NCI-H1930 (cell line): Measurements from ENCODE around the gene IL18BP.

ENCODE experiments used
- DNase-seq, 2 experiments: peaks; one replicate each; lab custom pipeline; 2025; lab: John Stamatoyannopoulos, UW

IL18BP gene

DNA sequence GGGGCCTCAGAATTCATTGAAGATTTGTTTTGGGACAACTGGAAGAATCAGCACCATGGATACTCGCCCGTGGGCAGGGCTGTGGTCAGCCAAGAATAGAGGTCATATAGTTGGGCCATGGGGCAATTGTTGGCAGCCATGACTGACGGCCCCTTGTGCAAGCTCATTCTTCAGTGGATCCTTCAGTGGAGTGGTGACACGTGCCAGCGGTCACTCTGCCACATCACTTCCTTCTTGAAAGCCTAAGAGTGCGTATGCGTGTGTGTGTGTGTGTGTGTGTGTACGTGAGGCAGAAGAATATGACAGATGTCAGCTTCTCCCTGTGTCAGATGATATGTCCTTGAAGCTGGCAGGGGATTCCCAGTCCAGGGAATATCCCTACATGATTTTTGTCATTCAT, 1.8 kb upstream of the IL18BP start:
- DNase-seq, result no peak

DNA sequence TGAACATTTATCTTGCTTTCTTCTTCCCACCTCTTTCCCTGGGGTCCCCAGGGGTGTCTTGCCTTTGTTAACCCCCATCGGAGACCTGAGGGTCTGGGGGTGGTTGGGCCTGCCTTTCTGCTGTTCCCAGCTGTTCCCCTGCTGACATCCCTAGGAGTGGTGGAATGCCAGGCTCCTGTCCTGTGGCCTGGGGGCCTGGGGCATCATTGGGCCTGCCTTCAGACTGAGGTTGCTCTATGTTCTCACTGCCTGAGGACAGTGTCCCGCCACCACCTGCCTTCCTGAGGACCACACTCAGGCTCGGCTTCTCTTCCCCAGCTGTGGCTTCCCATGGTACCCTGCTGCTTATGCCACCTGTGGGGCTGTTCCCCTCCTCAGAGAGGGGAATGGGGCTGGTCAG, 1.1 kb upstream of the IL18BP start:
- no peak for DNase-seq

- no peak for DNase-seq
These were observed 648 bp upstream of the IL18BP start for GRCh38 chr11:71998061-71998460.

GRCh38 chr11:71999362-71999761, 653 bp downstream of the IL18BP start:
- no peak for DNase-seq

DNA sequence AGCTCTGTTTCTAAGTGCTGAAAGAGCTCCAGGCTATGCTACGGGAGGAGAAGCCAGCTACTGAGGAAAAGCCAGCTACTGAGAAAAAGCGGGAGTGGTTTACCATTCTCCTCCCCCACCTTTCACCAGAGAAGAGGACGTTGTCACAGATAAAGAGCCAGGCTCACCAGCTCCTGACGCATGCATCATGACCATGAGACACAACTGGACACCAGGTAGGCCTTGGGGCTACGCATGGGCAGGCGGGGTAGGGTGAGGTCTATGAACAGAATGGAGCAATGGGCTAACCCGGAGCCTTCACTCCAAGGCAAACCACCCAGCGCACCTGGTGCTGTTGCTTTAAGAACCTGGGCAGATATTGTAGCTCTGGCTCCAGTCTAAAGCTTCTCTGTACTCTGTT, 1.1 kb downstream of the IL18BP start:
- DNase-seq, result no peak

GRCh38 chr11:72000202-72000867, 1.6 kb downstream of the IL18BP start:
- DNase-seq, result no peak

DNA sequence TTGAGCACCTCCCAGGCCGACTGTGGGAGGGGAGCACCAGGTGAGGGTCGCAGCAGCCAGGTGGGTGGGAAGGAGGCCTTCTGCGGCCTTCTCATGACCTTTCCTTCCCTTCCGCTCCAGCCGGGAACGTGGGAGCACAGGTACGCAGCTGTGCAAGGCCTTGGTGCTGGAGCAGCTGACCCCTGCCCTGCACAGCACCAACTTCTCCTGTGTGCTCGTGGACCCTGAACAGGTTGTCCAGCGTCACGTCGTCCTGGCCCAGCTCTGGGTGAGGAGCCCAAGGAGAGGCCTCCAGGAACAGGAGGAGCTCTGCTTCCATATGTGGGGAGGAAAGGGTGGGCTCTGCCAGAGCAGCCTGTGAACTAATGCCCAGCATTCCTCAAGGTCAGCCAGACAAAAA, 2.6 kb downstream of the IL18BP start:
- no peak for DNase-seq

DNA sequence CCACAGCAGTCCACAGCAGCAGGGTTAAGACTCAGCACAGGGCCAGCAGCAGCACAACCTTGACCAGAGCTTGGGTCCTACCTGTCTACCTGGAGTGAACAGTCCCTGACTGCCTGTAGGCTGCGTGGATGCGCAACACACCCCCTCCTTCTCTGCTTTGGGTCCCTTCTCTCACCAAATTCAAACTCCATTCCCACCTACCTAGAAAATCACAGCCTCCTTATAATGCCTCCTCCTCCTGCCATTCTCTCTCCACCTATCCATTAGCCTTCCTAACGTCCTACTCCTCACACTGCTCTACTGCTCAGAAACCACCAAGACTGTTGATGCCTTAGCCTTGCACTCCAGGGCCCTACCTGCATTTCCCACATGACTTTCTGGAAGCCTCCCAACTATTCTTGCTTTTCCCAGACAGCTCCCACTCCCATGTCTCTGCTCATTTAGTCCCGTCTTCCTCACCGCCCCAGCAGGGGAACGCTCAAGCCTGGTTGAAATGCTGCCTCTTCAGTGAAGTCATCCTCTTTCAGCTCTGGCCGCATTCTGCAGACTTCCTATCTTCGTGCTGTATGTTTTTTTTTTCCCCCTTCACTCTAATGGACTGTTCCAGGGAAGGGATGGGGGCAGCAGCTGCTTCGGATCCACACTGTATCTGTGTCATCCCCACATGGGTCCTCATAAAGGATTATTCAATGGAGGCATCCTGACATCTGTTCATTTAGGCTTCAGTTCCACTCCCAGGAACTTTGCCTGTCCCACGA, 3.3 kb downstream of the IL18BP start:
- no peak for DNase-seq

GRCh38 chr11:72002841-72003775, 4.4 kb downstream of the IL18BP start:
- no peak for DNase-seq

DNA sequence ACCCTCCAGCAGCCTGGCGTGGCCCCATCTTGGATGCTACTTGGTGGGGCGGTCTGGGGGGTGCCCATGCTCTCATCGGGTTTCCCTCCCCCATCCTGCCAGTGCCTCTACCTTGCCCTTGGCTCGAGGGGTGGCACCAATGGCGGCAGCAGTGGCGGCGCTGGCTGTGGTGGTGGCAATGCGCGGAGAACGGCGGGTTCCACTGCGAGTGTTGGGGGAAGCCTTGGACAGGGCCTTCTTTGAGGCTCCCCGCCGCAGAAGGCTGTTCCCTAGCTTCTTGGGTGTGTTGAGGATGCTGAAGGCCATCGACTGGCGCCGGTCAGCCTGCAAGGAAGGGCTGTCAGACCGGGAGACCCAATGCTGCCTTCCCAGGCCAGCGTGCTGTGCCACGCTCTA, 5.1 kb downstream of the IL18BP start:
- DNase-seq, result no peak

- DNase-seq, result no peak
These were observed 6.0 kb downstream of the IL18BP start for GRCh38 chr11:72004515-72005346.

DNA sequence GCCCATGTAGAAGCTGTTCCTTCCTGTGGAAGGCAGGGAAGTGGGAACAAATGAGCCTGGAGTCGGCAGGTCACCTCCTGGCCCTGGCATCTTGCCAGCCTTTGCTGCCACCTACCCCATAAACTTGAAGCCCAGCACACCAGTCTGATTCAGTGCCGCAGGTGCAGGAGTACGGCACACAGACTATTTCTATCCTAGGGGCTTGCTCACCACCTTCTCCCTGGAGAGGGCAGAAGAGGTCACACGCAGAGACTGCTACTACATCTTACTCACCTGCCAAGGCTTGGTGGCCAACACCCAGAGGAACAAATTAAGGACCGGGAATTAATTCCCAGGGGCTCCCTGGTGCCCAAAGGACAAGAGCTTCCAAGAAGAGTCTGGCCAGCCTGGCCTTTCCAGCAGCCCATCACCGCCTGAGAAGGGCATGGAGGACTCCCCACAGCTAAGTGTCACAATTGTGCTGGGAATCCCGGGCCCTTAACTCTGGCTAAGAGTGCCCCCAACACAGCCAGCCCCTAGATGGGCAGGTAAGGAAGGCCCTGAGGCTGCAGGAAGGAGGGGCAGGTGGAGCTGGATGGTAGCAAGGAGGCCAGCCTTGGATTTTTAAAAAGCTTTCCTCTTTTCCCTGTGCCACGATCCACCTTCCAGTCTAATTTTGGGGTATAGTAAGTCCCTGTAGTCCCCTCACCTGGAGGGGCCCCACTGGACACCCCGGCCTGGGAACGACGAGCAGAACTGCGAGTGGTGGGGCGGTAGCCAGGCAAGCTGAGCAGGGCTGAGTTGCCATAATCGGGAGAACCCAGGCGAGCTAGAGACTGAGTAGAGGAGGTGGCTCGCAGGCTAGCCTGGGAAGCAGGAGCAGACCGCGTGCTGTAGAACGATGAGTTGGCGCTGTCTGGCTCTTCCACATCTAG, 6.9 kb downstream of the IL18BP start:
- DNase-seq, result no peak

GRCh38 chr11:72006309-72007088, 7.8 kb downstream of the IL18BP start:
- no peak for DNase-seq

DNA sequence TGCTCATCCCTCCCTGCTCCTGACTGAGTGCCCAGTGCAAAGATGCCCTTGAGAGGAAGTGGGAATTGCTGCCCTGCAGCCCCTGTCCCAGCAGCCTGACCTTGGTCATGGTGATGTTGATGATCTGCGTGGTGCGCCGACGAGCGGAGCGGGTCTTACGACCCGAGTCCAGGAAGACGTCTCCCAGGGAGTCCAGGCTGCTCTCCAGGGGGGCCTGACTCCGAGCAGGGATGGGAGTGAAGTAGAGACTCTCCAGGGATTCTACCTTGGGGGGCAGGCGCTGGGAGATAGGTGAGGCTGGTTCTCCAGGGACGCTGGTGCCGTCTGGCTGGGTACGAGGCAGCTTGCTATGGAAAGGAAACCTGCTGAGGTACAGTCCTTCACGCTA, 8.4 kb downstream of the IL18BP start:
- DNase-seq, result no peak

GRCh38 chr11:72007587-72007986, 8.9 kb downstream of the IL18BP start:
- DNase-seq, result no peak

DNA sequence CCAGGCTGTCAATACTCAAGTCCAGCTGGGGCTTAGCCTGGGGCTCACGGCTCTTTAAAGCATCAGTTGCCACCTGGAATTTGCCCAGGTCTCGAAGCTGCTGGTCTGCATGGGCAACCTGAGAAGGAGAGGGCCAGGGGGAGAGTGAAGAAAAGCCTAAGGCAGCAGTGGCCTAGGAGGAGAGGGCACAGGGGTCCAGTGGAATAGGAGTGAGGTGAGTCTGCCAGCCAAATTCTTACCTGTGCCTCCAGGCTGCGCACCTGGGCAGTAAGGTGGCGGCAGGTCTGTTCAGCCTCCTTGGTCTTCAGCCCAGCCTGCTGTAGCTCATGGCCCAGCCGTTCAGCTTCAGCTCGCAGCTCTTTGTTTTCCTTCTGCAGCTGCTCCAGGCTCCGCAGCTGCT, 10.0 kb downstream of the IL18BP start:
- no peak for DNase-seq

- no peak for DNase-seq
These were observed 10.4 kb downstream of the IL18BP start for GRCh38 chr11:72009156-72009555.

GRCh38 chr11:72010529-72011233, 12.0 kb downstream of the IL18BP start:
- no peak for DNase-seq

GRCh38 chr11:72012091-72012630, 13.5 kb downstream of the IL18BP start:
- DNase-seq, result no peak
